ENCODE results near the gene ADGRG3. TPM values are rescaled to one million over a fixed set of nuclear protein-coding genes. Genes with fewer than 3 reads are reported as not detected.

The ADGRG3 gene
- total and polyA plus RNA-seq, 2 experiments from 2014 or later, result not detected

DNA sequence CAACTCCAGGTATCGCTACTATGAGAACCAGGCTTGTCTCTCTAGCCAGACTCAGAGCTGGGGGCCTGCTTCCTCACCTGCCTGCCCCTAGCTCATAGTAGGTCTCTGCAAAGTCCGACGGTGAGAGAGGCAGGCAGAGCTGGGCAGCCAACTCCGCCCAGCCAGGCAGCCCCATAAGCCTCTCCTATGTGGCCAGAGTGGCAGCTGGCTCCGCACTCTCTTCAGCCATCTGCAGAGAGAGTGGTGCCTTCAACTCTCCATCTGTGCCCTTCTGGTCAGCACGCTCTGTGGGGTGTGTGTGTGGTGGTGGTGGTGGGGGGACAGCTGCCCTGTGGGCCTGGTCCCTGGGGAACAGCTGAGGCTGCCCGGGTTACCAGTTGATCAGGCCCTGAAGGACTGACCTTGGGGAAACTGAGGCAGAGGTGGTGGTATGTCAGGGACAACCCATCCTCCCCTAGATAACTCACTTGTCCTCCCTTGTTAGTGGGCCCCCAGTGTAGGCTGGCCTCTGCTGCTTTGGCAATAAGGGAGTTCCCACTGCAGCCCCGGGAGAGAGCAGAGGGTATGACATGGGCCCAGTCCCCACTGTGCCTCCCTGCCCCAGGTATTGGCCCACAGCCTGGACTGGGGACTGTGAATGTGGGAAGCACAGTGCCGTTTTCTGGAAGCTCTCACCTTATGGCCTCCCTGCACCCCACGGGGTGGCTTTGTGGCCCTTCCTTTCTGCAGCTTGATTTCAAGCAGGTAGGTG, 41.5 kb upstream of the ADGRG3 start:
- no peaks in the 10 kb centered on the region for H3K36me3 ChIP-seq (replicated peaks; ENCODE audit: insufficient read depth, low read depth)
- DNase-seq (ENCODE audit: low spot score), result no peak
- WGBS (ENCODE audit: low lambda C conversion rate, missing lambda C conversion rate), result 85% methylated on average over 10 of the region's 10 CpGs
- H3K79me2 ChIP-seq, result peaks cover 47% of the 10 kb centered on the region
- H3K4me3 ChIP-seq, result no peak overlapping the region
- no peaks in the 10 kb centered on the region for H3K27me3 ChIP-seq
- no peak overlapping the region for H3K27ac ChIP-seq
- peaks cover 34% of the 10 kb centered on the region for H3K4me1 ChIP-seq (ENCODE audit: insufficient read depth)
- no peak overlapping the region for H2AFZ ChIP-seq
- no peak for TF ChIP-seq EZH2 (IDR thresholded peaks at IDR 0.05; ENCODE audit: borderline replicate concordance)
- no peaks in the 10 kb centered on the region for H3K9me3 ChIP-seq (ENCODE audit: low read depth)
- no peaks in the 10 kb centered on the region for H4K20me1 ChIP-seq (ENCODE audit: insufficient read depth, poor library complexity, severe bottlenecking)
- no peaks in the 10 kb centered on the region for H3K9me2 ChIP-seq (replicated peaks; ENCODE audit: insufficient read depth)
- H3K4me2 ChIP-seq, result no peak overlapping the region

DNA sequence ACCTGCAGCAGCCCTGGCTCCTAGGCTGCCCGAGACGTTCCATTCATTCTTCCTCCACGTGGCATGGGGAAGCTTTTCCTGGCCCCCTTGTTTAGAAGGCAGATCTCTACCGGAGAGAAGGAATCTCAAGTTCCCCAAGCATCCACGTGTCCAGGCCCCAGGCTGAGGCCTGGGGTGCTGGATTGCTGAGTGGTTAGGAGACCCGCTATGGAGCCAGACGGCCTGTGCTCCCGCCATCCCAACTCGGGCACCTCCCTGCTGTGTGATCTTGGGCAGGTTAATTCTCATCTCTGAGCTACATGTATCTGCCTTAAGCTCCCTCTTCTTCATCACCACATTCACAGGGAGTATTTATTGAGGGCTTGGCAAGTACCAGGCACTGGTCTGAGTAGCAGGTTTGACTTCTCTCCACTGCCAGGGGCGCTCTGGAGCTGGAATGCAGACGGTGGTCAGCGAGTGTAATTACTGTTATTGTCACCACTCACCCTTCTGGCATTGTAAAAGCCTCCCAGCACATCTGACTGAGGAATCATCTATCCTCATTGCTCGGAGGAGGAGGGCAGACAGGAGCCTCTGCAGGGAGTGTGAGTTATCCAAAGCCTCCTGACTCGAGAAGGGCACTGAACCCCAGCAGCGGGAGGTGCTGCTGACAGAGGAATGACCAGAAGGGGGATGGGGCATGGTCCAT, 40.8 kb upstream of the ADGRG3 start:
- Histone ChIP-seq H3K4me1 (ENCODE audit: insufficient read depth) (peaks cover 29% of the 10 kb centered on the region), H3K27me3 (no peaks in the 10 kb centered on the region), H3K9me2 (replicated peaks; ENCODE audit: insufficient read depth) (no peaks in the 10 kb centered on the region), H3K36me3 (replicated peaks; ENCODE audit: insufficient read depth, low read depth) (no peaks in the 10 kb centered on the region), H3K4me3 (no peak overlapping the region), H3K27ac (peak overlapping the region; percentile 63), H3K9me3 (ENCODE audit: low read depth) (no peaks in the 10 kb centered on the region), H2AFZ (no peak overlapping the region), H3K4me2 (no peak overlapping the region), H4K20me1 (ENCODE audit: insufficient read depth, poor library complexity, severe bottlenecking) (no peaks in the 10 kb centered on the region), H3K79me2 (peaks cover 47% of the 10 kb centered on the region)
- no peak for DNase-seq (ENCODE audit: low spot score)
- TF ChIP-seq, protein P1, sequence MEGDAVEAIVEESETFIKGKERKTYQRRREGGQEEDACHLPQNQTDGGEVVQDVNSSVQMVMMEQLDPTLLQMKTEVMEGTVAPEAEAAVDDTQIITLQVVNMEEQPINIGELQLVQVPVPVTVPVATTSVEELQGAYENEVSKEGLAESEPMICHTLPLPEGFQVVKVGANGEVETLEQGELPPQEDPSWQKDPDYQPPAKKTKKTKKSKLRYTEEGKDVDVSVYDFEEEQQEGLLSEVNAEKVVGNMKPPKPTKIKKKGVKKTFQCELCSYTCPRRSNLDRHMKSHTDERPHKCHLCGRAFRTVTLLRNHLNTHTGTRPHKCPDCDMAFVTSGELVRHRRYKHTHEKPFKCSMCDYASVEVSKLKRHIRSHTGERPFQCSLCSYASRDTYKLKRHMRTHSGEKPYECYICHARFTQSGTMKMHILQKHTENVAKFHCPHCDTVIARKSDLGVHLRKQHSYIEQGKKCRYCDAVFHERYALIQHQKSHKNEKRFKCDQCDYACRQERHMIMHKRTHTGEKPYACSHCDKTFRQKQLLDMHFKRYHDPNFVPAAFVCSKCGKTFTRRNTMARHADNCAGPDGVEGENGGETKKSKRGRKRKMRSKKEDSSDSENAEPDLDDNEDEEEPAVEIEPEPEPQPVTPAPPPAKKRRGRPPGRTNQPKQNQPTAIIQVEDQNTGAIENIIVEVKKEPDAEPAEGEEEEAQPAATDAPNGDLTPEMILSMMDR (IDR thresholded peaks at IDR 0.05; ENCODE audit: poor library complexity), result no peak
- TF ChIP-seq EZH2phosphoT487 (IDR thresholded peaks at IDR 0.05; ENCODE audit: low read depth, severe bottlenecking, unreplicated experiment), result no peak
- TF ChIP-seq EZH2 (IDR thresholded peaks at IDR 0.05; ENCODE audit: borderline replicate concordance), result no peak
- WGBS (ENCODE audit: low lambda C conversion rate, missing lambda C conversion rate), result 53% methylated on average over 15 of the region's 15 CpGs

DNA sequence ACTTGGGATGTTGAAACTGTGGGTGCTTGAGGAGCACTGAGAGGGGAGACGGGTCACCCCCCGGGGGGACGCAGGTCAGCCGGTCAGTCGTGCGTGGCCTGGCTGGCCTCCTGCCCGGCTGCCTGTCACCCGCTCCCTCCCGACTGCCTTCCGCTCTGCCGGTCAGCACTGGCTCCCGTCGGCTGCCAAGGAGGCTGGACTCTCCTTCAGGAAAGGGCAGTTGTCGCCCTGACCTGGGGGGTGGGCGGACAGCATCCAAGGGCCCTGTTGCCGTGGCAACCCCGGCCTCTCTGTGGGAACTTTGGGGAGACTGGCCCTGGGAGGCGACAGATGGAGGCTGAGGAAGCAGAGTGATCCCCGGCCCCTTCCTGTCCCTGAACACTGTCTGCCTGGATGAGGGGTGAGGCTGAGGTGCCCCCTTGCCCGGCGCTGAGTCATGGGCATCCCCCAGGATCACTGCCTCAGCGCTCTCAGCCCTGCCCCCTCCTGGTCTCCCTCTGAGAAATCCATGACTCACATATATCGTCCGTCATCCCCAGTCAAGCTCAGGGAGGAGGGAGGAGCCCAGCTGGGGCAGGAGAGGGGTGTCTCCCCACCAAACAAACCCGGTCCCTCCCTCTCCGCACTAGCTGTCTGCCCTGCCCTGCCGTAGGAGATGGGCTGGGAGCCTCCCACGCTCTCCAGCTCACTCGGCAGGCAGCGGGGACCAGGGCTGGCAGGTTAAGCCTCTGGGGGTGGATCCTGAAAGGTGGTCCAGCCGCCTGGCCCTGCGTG, 39.9 kb upstream of the ADGRG3 start, which contains the start of gene ADGRG1:
Gene ADGRG1 (plus strand): TSS at position 623 of the 774 bp plus-strand sequence. CDS start 21,658 bp downstream, outside the sequence.
- Histone ChIP-seq H3K4me3 (no peak within 1 kb of the TSS), H3K9me2 (replicated peaks; ENCODE audit: insufficient read depth) (no peaks in the 10 kb centered on the region), H2AFZ (no peak within 1 kb of the TSS), H3K27ac (peak within 1 kb of the TSS; percentile 63), H3K4me2 (peak within 1 kb of the TSS; percentile 67), H3K4me1 (ENCODE audit: insufficient read depth) (peaks cover 20% of the 10 kb centered on the region), H3K36me3 (replicated peaks; ENCODE audit: insufficient read depth, low read depth) (no peaks in the 10 kb centered on the region), H3K9me3 (ENCODE audit: low read depth) (no peaks in the 10 kb centered on the region), H3K27me3 (no peaks in the 10 kb centered on the region), H4K20me1 (ENCODE audit: insufficient read depth, poor library complexity, severe bottlenecking) (no peaks in the 10 kb centered on the region), H3K79me2 (peaks cover 41% of the 10 kb centered on the region)
- WGBS (ENCODE audit: low lambda C conversion rate, missing lambda C conversion rate), result 32% methylated on average over 32 of the region's 32 CpGs
- peak; percentile 94 for DNase-seq (ENCODE audit: low spot score)
- no peak for TF ChIP-seq EZH2phosphoT487 (IDR thresholded peaks at IDR 0.05; ENCODE audit: low read depth, severe bottlenecking, unreplicated experiment)
- TF ChIP-seq, protein P1 (IDR thresholded peaks at IDR 0.05; ENCODE audit: poor library complexity), result peak; percentile 27
